ENCODE measurements around the gene OR2V1.

GRCh38 chr5:181105391-181106025, 25.5 kb downstream of the OR2V1 start:
- no peak for TF ChIP-seq POLR2AphosphoS5 (IDR thresholded peaks at IDR 0.05; ENCODE audit: low read depth, low read length)
- no peak for TF ChIP-seq POLR2A (IDR thresholded peaks at IDR 0.05; ENCODE audit: low read depth, low read length)
- TF ChIP-seq TAF1 (IDR thresholded peaks at IDR 0.05; ENCODE audit: low read depth, low read length) = no peak
- TF ChIP-seq SPI1 (IDR thresholded peaks at IDR 0.05; ENCODE audit: low read depth, low read length) = peak; percentile 93
- TF ChIP-seq PAX5 (IDR thresholded peaks at IDR 0.05; ENCODE audit: insufficient read depth, low read length, severe bottlenecking) = no peak
- TF ChIP-seq POU2F2 (IDR thresholded peaks at IDR 0.05; ENCODE audit: low read depth, low read length) = no peak
